Muscle of arm (tissue), 12 donors: ENCODE results near the gene FOS. TPM values are rescaled to one million over a fixed set of nuclear protein-coding genes. Genes with fewer than 3 reads are reported as not detected.
"Not testable (repeated sequence)": the region's sequence is repeated elsewhere in the genome, so short reads cannot be mapped to it uniquely, and the experiment has no call there.

Experiments used
- DNase-seq: peaks from one replicate; pipeline ENCODE4 v3.0.0-alpha.2; 2013
- polyA plus RNA-seq, 12 donors: library from polyadenylated mRNA; unstranded; fragments of 120-200 nt; gene quantifications; one replicate each; pipeline ENCODE4 v1.2.1, GENCODE V29; 2013; ENCODE audit not compliant: insufficient read length in 12 of 12

The FOS gene
- polyA plus RNA-seq, 12 donors: 174 to 1,944 (median 670) TPM; not detected in 1

GRCh38 chr14:75289840-75290388 is 11.3 kb downstream of the FOS start:
- no peak for DNase-seq

DNA sequence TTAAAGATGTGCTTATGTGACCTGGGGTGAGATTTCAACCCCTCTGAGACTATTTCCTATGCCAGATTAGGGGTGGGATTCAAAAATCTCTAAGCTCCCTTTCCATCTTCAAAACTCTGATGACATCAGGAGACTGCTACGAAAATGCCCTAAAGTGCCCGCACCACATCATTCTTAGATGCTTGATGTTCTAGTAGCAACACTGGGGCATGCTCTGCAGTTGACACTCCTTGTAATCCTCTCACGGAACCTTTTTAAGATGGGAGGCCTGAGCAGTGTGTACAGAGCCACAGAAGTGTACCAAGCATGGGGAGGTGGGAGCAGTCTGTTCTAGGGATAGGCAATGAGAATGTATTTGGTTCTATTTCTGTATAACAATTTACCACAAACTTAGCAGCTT is 12.2 kb downstream of the FOS start:
- no peak for DNase-seq

GRCh38 chr14:75291331-75291730 is 12.7 kb downstream of the FOS start:
- no peak for DNase-seq

DNA sequence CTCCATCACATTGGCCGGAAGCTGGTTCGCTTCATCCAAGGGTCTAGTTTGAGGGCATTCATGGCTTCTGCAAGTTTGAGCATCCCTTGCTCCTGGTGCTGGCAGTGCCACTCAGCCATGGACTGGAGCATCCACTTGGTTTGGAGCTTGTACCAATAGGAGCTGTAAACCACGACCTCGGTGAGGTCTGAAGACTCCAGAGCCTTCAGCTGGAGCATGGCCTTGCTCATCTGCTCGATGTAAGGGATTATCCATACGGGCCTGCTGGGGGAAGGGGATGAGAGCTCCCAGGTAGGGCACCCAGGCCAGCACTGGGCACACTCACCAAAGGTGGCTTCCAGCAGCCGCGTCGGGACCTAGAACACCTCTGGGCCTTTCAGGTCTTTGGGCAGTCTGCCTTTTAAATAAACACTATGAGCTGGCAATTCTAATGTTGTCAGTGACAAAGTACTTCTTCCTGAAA is 13.5 kb downstream of the FOS start:
- no peak for DNase-seq

DNA sequence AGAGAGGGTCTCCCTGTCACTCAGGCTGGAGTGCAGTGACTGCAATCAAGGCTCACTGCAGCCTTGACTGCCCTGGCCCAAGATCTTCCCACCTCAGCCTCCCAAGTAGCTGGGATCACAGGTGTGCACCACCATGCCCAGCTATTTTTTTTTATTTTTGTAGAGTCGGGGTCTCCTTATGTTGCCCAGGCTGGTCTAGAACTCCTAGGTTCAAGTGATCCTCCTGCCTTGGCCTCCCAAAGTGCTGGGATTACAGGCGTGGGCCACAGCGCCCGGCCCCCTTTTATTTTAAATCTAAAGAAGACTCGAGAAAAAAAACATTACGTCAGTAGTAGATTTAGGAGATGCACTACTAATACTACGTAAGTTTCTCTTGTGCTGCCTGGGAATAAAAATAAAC is 14.3 kb downstream of the FOS start:
- DNase-seq: no peak

GRCh38 chr14:75293920-75294648 is 15.5 kb downstream of the FOS start:
- DNase-seq: peak; percentile 98

DNA sequence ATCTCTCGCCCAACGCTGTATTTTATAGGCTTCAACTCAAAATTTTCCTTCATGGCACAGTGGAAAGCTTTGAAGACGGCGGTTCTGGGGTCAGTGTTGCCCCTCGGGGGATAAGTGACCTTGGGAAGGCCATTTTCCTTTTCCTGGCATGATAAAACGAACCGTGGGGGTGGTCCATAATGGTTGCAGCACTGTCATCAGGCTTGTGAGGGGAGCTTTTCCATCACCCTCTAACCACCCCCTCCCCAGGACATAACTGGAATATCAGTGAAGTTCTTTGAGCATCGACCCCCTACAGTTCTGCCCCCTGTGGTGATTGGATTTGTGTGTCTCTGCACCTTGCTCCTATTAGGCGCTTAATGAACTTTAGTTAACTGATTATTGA is 16.0 kb downstream of the FOS start:
- DNase-seq: no peak

DNA sequence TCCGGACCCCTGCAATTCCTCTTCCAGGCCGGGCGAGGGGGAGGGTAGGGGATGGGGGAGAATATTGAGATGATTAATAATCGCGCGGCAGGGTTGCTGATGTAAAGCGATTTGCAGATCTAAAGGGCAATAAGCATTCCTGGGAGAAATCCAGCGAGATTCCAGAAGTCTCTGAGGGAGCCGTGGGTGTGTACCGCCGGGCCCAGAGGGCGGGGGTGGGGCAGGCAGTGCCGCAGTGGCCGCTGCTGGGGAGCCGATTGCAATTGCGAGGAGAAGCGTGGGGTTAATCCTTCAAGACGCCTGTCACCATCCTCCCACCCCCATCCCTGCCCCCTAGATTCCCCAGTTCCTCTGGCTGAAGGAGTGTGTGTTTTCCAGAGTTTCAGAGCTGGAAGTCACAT is 16.4 kb downstream of the FOS start:
- DNase-seq: no peak

DNA sequence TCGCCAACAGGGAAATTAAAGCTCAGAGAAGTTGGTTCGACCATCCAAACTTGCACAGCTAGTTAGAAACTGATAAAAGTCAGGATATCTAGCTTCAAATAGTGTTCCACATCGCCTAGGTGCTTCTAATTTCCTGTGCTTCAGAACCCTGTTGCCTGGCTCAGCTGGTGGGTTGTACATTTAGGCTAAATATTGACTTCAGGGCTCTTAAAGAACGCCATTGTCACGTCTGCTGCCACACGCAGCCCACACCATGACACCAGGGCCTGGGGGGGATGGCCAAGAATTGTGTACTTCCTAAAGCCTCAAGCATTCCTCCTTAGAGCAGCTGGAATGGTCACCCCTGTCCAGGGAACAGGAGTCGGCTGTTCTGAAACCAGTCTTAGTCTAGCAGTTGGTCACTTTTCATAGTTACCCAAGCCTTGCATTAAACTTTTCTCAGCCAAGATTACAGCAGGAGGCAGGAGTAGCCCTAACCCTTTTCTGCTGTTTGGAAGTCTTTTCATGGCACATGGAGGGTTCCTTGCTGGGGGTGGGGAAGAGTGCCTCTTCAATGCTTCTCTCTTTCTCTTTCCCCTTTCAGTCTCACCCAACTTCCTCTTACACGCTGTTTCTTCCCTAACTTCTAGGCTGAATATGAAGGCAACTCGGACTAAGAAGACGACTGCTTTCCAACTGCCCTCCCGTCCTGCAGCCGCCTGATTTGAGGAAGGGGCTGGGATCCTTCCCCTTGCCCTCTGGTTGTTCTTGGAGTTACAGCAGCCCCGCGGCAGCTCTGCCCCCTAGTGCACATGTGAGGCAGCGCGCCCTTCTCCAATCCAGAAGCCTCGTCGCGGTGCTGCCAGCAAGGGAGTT is 17.1 kb downstream of the FOS start:
- peak; percentile 83 for DNase-seq

DNA sequence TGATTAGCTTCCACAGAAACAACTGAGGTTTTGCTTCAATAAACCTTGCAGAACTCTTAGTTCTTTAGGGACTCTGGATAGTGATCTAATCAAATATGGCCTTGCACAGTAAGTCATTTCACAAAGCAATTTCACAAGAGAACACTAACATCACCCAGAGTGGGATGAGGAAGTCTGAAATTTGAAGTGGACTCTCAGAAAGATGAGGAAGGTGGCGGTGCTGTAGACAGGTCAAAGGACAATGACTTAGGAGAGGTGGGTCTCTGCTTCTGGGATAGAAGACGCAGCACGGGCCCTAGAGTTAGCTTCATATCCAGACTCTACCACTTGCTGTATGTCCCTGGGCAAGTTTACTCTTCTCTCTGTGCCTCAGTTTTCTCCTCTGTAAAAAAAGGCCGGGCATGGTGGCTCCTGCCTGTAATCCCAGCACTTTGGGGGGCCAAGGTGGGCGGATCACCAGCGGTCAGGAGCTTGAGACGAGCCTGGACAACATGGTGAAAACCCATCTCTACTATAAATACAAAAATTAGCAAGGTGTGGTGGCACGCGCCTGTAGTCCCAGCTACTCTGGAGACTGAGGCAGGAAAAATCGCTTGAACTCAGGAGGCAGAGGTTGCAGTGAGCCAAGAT is 18.9 kb downstream of the FOS start:
- no peak for DNase-seq

DNA sequence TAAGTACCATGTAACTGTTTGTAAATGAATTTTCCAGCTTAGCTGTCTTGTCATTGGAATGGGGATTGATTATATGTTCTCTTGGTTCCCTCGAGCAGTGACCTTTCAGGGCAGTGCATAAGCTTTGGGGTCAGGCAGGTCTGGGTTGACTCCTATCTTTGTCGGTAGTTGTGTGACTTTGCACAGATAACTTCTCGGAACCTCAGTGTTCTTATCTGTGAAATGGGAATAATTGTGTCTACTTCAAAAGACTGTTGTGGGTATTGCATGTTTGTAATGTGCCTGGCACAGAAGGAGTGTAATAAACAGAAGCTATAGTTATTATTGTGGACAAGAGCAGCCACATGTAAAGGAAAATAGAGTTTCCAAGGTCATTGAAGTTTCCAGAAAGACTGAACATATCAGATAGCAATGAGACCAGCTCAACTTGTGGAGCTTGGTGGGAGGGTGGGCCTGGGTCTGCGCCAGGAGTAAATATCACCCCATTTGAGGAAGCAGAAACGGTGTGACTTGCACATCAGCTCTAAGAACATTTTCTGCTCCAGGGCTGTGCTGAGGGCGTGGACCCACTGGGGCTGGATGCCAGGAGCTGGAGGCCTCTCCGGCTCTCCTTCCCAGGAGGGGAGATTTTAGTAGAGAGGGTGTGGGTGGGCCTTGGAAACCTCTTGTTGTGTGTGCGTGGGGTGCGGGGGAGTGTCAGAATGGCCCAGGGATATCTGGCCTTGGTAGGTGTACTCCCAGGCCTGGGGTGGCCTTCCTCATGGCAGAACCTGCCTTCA is 19.7 kb downstream of the FOS start:
- DNase-seq: no peak

DNA sequence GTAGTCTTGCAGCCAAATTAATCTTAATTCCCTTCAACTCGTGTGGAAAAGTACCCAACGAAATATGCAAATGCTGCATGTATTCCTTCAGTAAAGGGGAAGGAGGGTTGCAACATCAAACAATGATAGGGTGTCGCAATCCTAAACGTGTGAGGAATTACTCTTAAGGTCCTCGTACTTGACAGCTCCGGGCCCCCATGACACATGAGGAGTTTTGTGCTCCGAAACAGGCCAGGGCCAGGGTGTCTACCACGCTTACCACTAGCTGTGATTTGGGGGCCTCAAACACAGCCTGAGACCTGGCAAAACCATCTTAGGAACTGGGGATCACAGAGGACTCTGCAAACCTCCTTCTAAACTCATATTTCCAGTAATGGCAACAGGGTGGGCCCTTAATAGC is 20.4 kb downstream of the FOS start:
- DNase-seq: no peak

DNA sequence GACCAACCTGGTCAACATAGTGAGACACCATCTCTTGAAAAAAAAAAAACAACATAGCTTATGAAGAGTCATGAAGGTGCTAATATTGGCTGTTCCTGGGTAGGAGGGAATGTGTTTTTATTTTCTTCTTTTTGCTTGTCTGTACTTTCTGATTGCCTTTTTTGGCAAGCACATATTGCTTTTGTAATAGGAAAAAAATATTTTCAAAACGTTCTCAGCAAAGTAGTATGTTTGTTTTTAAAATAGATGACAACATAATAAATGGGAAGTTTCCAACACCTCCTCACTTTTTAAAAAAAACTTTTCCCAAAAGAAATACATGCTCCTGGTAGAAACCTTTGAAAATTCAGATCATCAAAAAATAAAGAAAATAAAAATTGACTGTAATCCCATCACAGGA is 20.9 kb downstream of the FOS start:
- DNase-seq: no peak

DNA sequence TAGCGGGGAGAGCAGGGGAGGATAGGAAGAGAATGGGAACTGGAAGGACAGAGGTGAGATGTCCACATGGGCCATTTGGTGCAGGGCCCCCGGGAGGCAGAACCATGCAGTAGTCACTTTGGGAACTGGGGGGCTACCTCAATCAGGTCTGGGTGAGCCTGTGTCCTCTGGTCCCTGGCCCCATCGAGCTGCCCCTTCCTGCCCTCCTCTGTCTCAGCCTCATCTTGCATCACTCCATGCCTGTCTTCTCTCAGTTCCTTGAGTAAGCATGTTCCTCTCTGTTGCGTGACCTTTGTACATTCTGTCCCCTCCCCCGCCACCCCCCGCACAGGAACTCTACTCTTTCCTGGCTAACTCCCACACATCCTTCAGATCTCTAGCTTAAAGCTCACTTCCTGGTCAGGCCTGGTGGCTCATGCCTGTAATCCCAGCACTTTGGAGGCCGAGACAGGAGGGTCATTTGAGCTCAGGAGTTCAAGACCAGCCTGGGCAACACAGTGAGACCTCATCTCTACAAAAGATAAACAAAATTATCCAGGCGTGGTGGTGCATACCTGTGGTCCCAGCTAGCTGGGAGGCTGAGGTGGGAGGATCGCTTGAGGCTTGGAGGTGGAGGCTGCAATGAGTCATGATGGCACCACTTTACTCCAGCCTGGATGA is 23.2 kb downstream of the FOS start:
- no peak for DNase-seq

DNA sequence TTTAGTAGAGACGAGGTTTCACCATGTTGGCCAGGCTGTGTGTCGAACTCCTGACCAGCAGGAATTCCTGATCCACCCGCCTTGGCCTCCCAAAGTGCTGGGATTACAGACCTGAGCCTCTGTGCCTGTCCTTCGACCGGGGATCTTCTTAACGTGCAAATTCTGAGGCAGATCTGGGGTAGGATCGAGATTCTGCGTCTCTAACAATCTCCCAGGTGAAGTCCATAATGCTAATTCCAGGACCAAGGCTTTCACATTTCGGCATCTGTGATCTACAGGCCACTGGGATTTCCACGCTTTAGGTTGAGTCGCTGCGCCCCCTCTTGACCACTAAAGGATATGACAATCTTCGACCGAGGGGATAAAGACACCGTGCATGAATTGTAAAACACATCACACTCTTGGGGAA is 24.8 kb downstream of the FOS start:
- DNase-seq: peak; percentile 80

DNA sequence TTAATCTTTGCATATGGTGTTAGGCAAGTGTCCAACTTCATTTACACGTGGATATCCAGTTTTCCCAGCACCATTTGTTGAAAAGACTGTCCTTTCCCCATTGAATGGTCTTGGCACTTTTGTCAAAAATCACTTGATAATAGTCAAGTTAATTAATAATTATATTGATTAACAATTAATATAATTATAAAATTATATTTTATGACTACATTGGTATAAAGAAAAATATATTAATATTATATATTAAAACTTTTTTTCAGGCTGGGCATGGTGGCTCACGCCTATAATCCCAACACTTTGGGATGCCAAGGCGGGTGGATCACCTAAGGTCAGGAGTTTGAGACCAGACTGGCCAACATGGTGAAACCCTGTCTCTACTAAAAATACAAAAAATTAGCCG is 27.8 kb downstream of the FOS start:
- not testable (repeated sequence) for DNase-seq

DNA sequence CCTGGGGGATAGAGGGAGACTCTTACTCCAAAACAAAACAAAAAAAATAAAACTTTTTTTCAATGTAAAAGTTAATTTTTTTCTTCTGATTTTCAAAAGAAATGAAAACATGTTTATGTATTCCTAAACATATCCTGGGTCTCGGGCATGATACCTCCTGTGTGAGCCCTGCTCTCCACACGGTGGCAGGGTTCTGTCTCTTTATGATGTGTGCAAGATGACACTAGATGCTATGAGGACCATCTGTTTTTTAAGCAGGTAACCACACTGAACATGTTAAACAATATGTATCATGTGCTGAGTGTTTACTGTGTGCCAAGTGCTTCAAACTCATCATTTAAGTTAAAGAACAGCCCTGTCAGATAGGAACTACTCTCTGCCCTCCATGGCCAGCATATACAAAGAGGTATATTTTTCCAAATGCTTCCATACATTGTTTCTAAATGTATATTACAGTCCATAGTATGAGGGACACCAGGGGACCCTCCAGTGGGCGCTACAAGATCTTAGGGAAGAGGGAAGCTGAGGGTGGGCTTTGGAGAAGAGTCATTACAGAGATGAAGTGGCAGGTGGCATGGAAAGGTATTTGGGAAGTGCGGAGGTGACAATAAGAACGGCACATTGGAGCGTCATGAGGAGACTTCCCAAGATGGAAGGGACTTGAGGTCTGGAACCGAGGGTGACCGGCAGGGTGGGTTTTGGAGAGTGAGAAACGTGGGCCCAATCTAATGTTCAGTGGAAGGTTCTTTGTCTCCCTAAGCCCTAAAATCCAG is 28.5 kb downstream of the FOS start:
- no peak for DNase-seq

- peak; percentile 89 for DNase-seq
Measured at GRCh38 chr14:75307700-75308379, 29.2 kb downstream of the FOS start.

DNA sequence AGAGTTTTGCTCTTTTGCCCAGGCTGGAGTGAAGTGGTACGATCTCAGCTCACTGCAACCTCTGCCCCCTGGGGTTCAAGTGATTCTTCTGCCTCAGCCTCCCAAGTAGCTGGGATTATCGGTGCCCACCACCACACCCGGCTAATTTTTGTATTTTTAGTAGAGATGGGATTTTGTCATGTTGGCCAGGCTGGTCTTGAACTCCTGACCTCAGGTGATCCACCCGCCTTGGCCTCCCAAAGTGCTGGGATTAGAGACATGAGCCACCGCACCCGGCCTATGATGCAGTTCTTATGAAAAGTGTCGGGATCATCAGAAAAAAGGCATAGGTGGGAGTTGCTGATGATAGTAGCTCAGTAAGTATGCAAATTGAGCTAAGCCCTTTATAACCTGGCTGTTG is 30.4 kb downstream of the FOS start:
- not testable (repeated sequence) for DNase-seq

DNA sequence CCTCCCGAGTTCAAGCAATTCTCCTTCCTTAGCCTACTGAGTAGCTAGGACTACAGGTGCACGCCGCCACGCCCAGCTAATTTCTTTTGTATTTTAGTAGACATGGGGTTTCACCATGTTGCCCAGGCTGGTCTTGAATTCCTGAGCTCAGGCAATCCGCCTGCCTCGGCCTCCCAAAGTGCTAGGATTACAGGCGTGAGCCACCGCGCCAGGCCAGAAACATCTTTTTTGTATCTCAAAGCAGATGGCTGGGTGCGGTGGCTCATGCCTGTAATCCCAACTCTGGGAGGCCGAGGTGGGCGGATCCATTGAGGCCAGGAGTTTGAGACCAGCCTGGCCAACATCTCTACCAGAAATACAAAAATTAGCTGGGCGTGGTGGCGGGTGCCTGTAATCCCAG is 30.9 kb downstream of the FOS start:
- not testable (repeated sequence) for DNase-seq
